ENCODE data around the gene CENPO.

The CENPO gene

GRCh38 chr2:24792874-24793760 lies at the start of gene CENPO, which contains the start of gene PTRHD1:
Gene CENPO, plus strand, starts transcription at chr2:24793425. Its CDS starts 495 bp downstream, at chr2:24793920.
Gene PTRHD1, minus strand, starts transcription at chr2:24793391. Its CDS starts 14 bp downstream, at chr2:24793377.
- DNase-seq (ENCODE audit: low spot score) = peak; percentile 92

- DNase-seq (ENCODE audit: low spot score) = no peak
These were observed 49.3 kb upstream of the CENPO start for GRCh38 chr2:24743924-24744323.

GRCh38 chr2:24744356-24744755 lies 48.9 kb upstream of the CENPO start:
- no peak for DNase-seq (ENCODE audit: low spot score)

GRCh38 chr2:24745825-24746224 lies 47.4 kb upstream of the CENPO start:
- no peak for DNase-seq (ENCODE audit: low spot score)

- no peak for DNase-seq (ENCODE audit: low spot score)
These were observed 45.9 kb upstream of the CENPO start for GRCh38 chr2:24747299-24747698.

- no peak for DNase-seq (ENCODE audit: low spot score)
These were observed 44.0 kb upstream of the CENPO start for GRCh38 chr2:24749069-24749691.

- peak; percentile 32 for DNase-seq (ENCODE audit: low spot score)
These were observed 38.1 kb upstream of the CENPO start for GRCh38 chr2:24754985-24755705.

GRCh38 chr2:24756789-24757188 lies 36.4 kb upstream of the CENPO start:
- no peak for DNase-seq (ENCODE audit: low spot score)

GRCh38 chr2:24761866-24762265 lies 31.4 kb upstream of the CENPO start:
- no peak for DNase-seq (ENCODE audit: low spot score)

- DNase-seq (ENCODE audit: low spot score) = no peak
These were observed 30.7 kb upstream of the CENPO start for GRCh38 chr2:24762518-24762917.

- no peak for DNase-seq (ENCODE audit: low spot score)
These were observed 29.4 kb upstream of the CENPO start for GRCh38 chr2:24763843-24764242.

GRCh38 chr2:24766609-24767008 lies 26.6 kb upstream of the CENPO start:
- DNase-seq (ENCODE audit: low spot score) = no peak

GRCh38 chr2:24768013-24768412 lies 25.2 kb upstream of the CENPO start:
- no peak for DNase-seq (ENCODE audit: low spot score)

- no peak for DNase-seq (ENCODE audit: low spot score)
These were observed 24.6 kb upstream of the CENPO start for GRCh38 chr2:24768601-24769000.

GRCh38 chr2:24771061-24771460 lies 22.2 kb upstream of the CENPO start:
- no peak for DNase-seq (ENCODE audit: low spot score)

GRCh38 chr2:24771764-24772586 lies 21.2 kb upstream of the CENPO start:
- no peak for DNase-seq (ENCODE audit: low spot score)

- no peak for DNase-seq (ENCODE audit: low spot score)
These were observed 18.9 kb upstream of the CENPO start for GRCh38 chr2:24774373-24774772.

GRCh38 chr2:24779116-24779515 lies 14.1 kb upstream of the CENPO start:
- no peak for DNase-seq (ENCODE audit: low spot score)

GRCh38 chr2:24783641-24784040 lies 9.6 kb upstream of the CENPO start:
- no peak for DNase-seq (ENCODE audit: low spot score)

GRCh38 chr2:24785671-24786321 lies 7.4 kb upstream of the CENPO start:
- DNase-seq (ENCODE audit: low spot score) = no peak

- DNase-seq (ENCODE audit: low spot score) = no peak
These were observed 5.7 kb upstream of the CENPO start for GRCh38 chr2:24787532-24787931.

Data from HuH-7 (cell line).